MCF 10A (cell line): ENCODE measurements around the gene SNAI3. TPM values are rescaled to one million over a fixed set of nuclear protein-coding genes. Genes with fewer than 3 reads are reported as not detected.
A peak's percentile ranks its signal among the peaks of the same experiment; 100 is the strongest.

ENCODE experiments used
- BruUV-seq: library from RNA; stranded (reverse); fragments of 400-500 nt; replicated peaks from 2 replicates; lab custom pipeline; 2021; lab: Mats Ljungman, UMichigan
- CTCF ChIA-PET: fragments of 300-600 bp; sonication (Branson Sonifier 250); formaldehyde crosslinking; extraction: SDS; loops from one replicate; lab custom pipeline; 2021; ENCODE audit warnings: antibody characterized with exemption, inconsistent platforms; lab: Yijun Ruan, JAX
- POLR2A ChIA-PET: fragments of 300-600, 350-650 bp; sonication (Branson Sonifier 250); formaldehyde crosslinking; extraction: SDS; loops from one replicate; lab custom pipeline; 2020; ENCODE audit warnings: antibody characterized with exemption, inconsistent platforms; lab: Yijun Ruan, JAX
- DNase-seq: peaks from one replicate; pipeline ENCODE4 v3.0.0-alpha.2; 2018; ENCODE audit not compliant: unreplicated experiment
- H3K27ac Mint-ChIP-seq: one replicate; pipeline ENCODE4 v1.8.0; 2022; ENCODE audit warnings: mild to moderate bottlenecking, low read depth, mixed read lengths; ENCODE audit not compliant: unreplicated experiment
- H3K27me3 Mint-ChIP-seq: one replicate; pipeline ENCODE4 v1.8.0; 2022; ENCODE audit warnings: mixed read lengths; ENCODE audit not compliant: insufficient read depth, unreplicated experiment
- H3K36me3 Mint-ChIP-seq: one replicate; pipeline ENCODE4 v1.8.0; 2022; ENCODE audit warnings: mild to moderate bottlenecking, moderate library complexity, mixed read lengths; ENCODE audit not compliant: insufficient read depth, unreplicated experiment
- H3K4me1 Mint-ChIP-seq: one replicate; pipeline ENCODE4 v1.8.0; 2022; ENCODE audit warnings: mixed read lengths; ENCODE audit not compliant: insufficient read depth, unreplicated experiment
- H3K4me3 Mint-ChIP-seq: one replicate; pipeline ENCODE4 v1.8.0; 2022; ENCODE audit warnings: mild to moderate bottlenecking, moderate library complexity, mixed read lengths; ENCODE audit not compliant: unreplicated experiment
- H3K9me3 Mint-ChIP-seq: one replicate; pipeline ENCODE4 v1.8.0; 2022; ENCODE audit warnings: mixed read lengths; ENCODE audit not compliant: unreplicated experiment
- CTCF ChIP-seq: fragments of 200-600 bp; IDR thresholded peaks from one replicate; pipeline ENCODE4 v1.8.0; 2022; ENCODE audit warnings: antibody characterized with exemption, mild to moderate bottlenecking; ENCODE audit not compliant: unreplicated experiment
- intact Hi-C: fragments of 100-400 bp; cut with micrococcal nuclease; formaldehyde crosslinking; loops from 2 replicates; pipeline ENCODE4 v1.14.1; 2022
- total RNA-seq: library from RNA; stranded (reverse); gene quantifications from 2 replicates; pipeline ENCODE4 v1.2.3, GENCODE V29; 2022

SNAI3 gene
- total RNA-seq, 1 experiment from 2014 or later = not detected

DNA sequence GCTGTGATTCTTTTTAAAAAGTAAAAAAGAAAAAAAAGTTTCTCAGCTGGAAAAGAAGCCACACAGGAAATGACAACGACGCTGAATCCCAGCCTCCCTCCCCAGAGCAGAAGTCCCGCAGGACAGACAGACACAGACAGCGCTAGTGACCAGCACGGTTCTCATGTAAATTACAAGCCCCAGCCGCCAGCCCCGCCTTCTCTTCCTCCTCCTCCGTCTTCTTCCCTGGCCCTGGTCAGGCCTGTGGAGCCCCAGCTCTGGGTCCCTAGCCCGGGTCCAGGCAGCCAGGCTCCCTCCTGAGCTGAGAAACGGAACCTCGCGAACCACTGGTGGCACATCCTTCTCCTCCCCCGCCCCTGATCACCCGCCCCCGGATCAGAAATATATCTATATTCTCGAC lies 54.9 kb downstream of the SNAI3 start:
- ChIA-PET POLR2A (no interaction called here), CTCF (no interaction called here)
- Mint-ChIP-seq H3K4me1 (peaks cover 10% of the 10 kb centered on the region), H3K9me3 (no peaks in the 10 kb centered on the region), H3K4me3 (no peak overlapping the region), H3K27ac (no peak overlapping the region), H3K36me3 (peaks cover 43% of the 10 kb centered on the region), H3K27me3 (no peaks in the 10 kb centered on the region)
- TF ChIP-seq CTCF = no peak
- TSS peak; percentile 80 for BruUV-seq
- intact Hi-C loops = no loop called here
- DNase-seq = no peak

GRCh38 chr16:88630941-88631340 lies 55.4 kb downstream of the SNAI3 start:
- no peak for DNase-seq
- TF ChIP-seq CTCF = no peak
- Mint-ChIP-seq H3K27me3 (no peaks in the 10 kb centered on the region), H3K4me3 (no peak overlapping the region), H3K36me3 (peaks cover 46% of the 10 kb centered on the region), H3K27ac (no peak overlapping the region), H3K9me3 (no peaks in the 10 kb centered on the region), H3K4me1 (peaks cover 8% of the 10 kb centered on the region)
- ChIA-PET CTCF (no interaction called here), POLR2A (no interaction called here)
- intact Hi-C loops = no loop called here
- no TSS peak for BruUV-seq

DNA sequence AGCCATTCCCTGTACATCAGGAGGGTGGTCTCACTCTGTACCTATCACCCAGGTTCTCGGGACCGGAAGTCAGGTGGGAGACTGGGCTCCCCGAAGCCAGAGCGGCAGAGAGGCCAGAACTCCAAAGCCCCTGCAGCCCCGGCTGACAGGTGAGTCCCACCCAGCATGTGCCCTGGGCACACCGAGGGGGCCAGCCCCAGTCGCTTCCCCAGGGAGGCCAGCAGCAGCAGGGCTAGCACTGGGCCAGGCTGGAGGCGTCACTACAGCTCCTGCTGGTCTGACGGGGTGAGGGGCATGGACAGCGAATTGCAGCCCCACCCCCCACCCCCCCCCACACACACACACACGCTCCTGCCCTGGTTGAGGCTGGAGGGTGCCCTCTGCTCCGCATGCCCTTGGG lies 55.9 kb downstream of the SNAI3 start:
- intact Hi-C loops = no loop called here
- no peak for TF ChIP-seq CTCF

DNA sequence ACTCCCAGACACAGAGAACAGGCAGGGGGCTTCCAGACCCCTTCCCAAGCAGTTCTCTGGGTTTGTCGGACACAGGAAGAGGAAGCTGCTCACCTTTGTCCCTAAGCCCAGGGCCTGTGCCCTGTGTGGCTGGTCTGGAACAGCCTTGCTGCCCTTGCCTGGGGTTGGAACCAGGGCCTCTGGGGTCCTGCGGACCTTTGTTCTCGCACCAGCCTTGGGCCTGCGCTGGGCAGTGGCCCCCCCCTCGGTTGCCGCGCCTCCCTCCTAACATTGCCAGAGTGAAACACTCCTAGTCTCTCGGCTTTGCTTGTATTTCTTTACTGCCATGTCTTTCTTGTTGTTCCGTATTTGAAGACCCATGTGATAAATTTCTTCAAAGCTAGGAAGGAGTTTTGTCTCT lies 56.5 kb downstream of the SNAI3 start:
- BruUV-seq = no TSS peak

More for the DNA sequence above, 55.9 kb downstream of the SNAI3 start:
- POLR2A ChIA-PET = no interaction called here
- Mint-ChIP-seq H3K4me3 (no peak overlapping the region), H3K27me3 (no peaks in the 10 kb centered on the region), H3K4me1 (peaks cover 4% of the 10 kb centered on the region), H3K27ac (no peak overlapping the region), H3K36me3 (peaks cover 48% of the 10 kb centered on the region), H3K9me3 (no peaks in the 10 kb centered on the region)
- no TSS peak for BruUV-seq
- CTCF ChIA-PET = no interaction called here
- DNase-seq = no peak

More for the DNA sequence above, 56.5 kb downstream of the SNAI3 start:
- H3K4me3 Mint-ChIP-seq = no peak overlapping the region
- no peak overlapping the region for H3K27ac Mint-ChIP-seq
- ChIA-PET POLR2A (no interaction called here), CTCF (interaction anchor here (0.6 kb wide), 1 partner anchor 22 kb away, joined by 3 read pairs; no protein-coding TSS in a partner anchor)
- no peak for TF ChIP-seq CTCF
- peaks cover 53% of the 10 kb centered on the region for H3K36me3 Mint-ChIP-seq
- H3K27me3 Mint-ChIP-seq = no peaks in the 10 kb centered on the region
- intact Hi-C loops = no loop called here
- H3K4me1 Mint-ChIP-seq = no peaks in the 10 kb centered on the region
- DNase-seq = no peak
- H3K9me3 Mint-ChIP-seq = no peaks in the 10 kb centered on the region
